Tibial nerve (tissue), 3 donors: ENCODE measurements around the gene KIR3DL1.

ENCODE experiments used
- CTCF ChIP-seq, 5 experiments: fragments of 200-600 bp in 3 of 5; fragments of 450-650 bp in 2 of 5; sonication (generic) in 3 of 5; IDR thresholded peaks; one replicate each; pipeline ENCODE4 v1.5.1; 2016 to 2019; ENCODE audit warnings: antibody characterized with exemption in 5 of 5, mild to moderate bottlenecking in 3 of 5, moderate library complexity in 2 of 5
- POLR2A ChIP-seq, 2 donors: fragments of 450-650 bp; IDR thresholded peaks; one replicate each; pipeline ENCODE4 v1.6.1; 2017; ENCODE audit warnings: antibody characterized with exemption in 2 of 2, mild to moderate bottlenecking in 2 of 2, moderate library complexity in 2 of 2

GRCh38 chr19:54795758-54796157 lies 20.5 kb upstream of the KIR3DL1 start:
- TF ChIP-seq CTCF (IDR thresholded peaks at IDR 0.05) (no peak), POLR2A (IDR thresholded peaks at IDR 0.05) (no peak)
